GM19238 (cell line): ENCODE measurements around the gene NR2F6.

ENCODE experiments used
- DNase-seq: peaks from one replicate; pipeline ENCODE4 v3.0.0; 2011; ENCODE audit warnings: low spot score; ENCODE audit not compliant: insufficient read length

Gene NR2F6

GRCh38 chr19:17264641-17264979, 18.9 kb upstream of the NR2F6 start, which contains the start of gene USHBP1:
Gene USHBP1 (minus strand): TSS chr19:17264745. CDS start chr19:17264299, 446 bp downstream.
- no peak for DNase-seq

DNA sequence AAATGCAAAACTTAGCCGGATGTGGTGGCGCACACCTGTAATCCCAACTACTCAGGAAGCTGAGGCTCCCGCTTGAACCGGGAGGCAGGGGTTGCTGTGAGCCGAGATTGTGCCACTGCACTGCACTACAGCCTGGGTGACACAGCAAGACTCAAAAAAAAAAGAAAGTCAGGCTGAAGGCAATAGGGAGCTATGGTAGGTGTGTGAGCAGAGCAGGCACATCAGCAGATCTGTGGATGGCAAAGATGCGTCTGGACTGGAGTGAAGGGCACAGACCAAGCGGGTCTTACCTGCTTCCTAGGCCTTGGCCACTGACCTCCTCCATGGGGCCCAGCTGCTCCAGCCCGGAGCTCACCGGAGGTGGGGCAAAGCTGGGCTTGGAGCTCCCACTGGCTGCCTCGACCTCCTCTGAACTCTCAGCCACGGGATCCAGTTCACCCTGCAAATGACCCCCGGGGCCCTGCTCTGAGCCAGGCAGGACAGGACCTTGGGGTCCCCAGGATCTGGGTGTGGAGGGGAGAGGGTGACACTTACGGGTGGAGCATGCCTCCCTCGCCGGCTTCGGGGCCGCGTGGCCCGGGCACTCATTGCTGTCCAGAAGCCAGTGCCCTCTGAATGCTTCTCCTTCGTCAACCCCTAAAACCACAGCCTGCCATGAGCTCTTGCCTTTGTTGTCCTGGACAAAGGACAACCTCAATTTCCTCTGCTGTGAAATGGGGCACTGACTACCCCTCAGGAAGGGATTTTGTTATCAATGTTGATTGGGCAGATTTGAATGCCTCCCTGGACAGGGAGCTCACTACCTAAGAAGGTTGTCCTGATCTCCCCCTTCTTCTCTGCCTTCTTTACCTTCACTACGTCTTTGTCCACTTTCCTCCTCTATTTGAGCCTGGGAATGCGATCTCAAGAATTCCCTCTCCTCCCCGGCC, 18.3 kb upstream of the NR2F6 start:
- no peak for DNase-seq

- no peak for DNase-seq
Observed at GRCh38 chr19:17262557-17262956, 16.8 kb upstream of the NR2F6 start.

DNA sequence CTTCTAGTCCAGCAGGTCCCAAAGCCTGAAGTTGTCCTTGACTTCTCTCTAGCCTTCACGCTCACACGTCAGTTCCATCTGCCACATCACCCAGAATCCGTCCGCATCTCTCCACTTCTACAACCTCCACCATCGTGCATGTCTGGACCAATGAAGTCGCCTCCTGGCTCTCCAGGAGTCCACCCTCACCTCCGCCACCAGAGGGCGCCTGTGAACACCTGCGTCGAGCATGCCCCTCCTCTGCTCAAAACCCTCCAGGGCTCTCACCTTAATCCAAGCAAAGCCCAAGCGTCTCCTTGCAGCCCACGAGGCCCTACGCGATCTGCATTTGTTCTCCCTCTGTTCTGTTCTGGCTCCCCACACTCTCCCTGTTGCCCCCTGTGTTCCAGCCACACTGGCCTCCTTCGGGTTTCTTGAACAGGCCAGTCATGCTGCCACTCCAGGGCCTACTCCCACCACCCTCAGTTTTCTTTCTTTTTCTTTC, 15.2 kb upstream of the NR2F6 start:
- peak; percentile 94 for DNase-seq

GRCh38 chr19:17259934-17260333, 14.2 kb upstream of the NR2F6 start:
- no peak for DNase-seq

DNA sequence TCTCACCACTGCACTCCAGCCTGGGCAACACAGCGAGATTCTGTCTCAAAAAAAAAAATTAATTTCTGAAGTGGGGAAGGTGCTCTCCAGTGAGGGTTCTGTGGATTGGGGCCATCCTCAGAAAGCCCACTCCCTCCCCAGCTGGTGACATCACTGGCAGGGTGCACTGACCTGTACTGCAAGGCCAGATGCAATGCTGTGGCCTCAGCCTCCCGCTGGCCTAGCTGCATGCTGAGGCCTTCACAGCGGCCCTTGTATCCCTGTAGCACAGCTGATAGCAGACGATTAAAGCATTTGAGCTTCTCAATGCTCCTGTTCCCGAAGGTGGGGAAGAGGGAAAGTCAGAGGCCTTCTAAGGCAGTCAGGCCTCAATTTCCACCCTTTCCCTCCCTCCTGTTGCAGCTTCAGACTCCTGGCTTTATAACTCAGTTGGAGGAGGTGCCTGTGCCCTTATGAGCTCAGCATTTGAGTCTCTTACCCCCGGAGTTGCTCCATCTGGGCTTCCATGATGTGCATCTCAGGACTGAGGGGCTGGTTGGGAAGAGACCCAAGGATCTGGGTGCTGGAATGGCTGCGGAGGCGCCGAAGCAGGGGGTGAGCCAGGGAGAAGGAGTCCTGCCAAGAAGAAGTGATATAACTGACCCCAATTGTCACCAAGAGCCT, 13.5 kb upstream of the NR2F6 start:
- no peak for DNase-seq

- no peak for DNase-seq
Observed at GRCh38 chr19:17256130-17256529, 10.4 kb upstream of the NR2F6 start.

GRCh38 chr19:17255150-17255621, 9.5 kb upstream of the NR2F6 start:
- no peak for DNase-seq

DNA sequence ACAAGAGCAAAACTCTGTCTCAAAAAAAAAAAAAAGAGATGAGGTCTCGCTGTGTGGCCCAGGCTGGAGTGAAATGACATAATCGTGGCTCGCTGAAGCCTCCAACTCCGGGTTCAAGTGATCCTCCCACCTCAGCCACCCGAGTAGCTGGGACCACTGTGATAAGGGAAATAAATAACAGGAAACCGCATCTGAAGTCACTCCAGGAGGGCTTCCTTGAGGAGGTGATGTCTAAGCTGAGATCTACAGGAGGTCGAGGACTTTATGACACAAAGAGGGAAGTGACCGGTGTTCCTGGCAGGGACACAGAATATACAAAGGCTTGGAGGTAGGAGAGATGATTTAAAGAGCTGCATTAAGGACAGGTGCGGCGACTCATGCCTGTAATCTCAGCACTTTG, 8.9 kb upstream of the NR2F6 start:
- no peak for DNase-seq

GRCh38 chr19:17249887-17250548, 4.3 kb upstream of the NR2F6 start:
- no peak for DNase-seq

- no peak for DNase-seq
Observed at GRCh38 chr19:17248011-17248776, 2.5 kb upstream of the NR2F6 start.

GRCh38 chr19:17246681-17247425, 1.1 kb upstream of the NR2F6 start:
- no peak for DNase-seq

DNA sequence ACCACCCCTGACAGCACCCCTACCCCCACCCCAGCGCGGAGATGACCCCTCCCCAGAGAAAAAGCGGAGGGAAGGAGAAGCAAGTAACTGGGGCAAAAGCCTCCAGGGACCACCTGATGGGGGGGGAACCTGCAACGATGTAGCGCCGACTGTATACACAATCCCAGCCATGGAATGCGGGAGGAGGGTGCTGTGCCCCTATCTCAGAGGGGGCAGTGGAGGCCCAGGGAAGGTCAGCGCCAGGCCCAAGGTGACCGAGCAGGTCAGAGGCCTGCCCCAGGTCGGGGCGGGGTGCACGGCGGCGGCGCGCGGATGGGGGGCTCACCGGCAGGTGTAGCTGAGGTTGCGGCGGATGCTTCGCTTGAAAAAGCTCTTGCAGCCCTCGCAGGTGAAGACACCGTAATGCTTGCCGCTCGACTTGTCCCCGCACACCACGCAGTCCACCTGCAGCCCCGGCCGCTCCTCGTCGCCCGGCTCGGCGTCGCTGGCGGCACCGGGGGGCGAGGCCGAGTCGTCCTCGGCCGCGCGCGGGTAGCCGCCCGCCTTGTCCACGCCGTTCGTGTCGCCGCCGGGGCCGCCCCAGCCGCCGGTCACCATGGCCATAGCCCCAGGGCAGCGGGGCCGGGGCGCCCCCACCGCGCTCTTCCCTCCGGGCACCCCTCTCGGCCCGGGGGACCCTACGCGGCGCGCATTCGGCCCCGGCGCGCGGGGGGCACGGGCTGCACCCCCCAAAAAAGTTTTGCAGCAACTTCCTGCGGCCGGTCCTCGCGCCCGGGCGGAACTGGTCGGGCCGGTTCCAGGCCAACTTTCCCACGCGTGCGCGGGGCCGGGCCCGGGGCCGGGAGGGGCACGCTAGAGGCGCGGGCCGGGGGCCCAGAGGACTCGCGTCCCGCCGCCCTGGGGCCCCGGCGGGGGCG, 843 bp downstream of the NR2F6 start:
- no peak for DNase-seq

DNA sequence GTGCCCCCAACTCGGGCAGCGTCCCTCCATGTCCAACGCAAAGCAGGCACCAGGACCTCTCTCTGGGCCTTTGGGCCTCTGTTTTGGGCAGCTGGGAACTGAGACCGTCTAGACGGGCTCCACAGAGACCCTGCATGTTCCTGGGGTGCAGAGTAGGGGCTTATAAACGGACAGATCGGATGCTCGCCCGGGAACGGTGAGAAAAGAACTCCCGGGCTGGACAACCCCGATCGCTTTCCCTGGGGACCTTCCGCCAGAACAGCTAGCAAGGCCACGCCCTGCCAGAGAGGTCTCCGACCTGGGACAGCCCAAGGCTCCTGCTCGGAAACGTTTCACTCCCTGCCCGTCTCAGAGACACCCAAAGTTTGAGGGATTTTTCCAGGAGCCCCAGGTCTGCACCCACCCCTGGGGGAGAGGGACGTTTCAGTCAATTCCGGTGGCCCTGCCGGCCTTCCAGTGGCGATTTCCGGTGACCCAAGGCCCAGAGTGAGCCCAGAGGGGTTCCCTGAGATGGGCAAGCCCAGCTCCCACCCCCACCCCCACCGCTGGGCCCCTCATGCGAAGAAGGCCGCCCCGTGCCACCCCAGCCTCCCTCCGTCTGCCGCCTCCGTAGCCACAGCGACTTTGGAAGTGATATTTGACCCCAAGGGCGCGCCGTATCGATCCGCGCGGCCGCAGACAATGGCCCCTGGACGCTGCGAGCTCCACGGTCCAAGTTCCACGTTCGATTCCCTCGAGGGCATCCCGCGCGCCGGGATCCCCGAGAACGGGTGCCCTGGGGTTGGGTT, 1.7 kb downstream of the NR2F6 start:
- DNase-seq, result no peak

- no peak for DNase-seq
Observed at GRCh38 chr19:17243211-17243829, 2.4 kb downstream of the NR2F6 start.

DNA sequence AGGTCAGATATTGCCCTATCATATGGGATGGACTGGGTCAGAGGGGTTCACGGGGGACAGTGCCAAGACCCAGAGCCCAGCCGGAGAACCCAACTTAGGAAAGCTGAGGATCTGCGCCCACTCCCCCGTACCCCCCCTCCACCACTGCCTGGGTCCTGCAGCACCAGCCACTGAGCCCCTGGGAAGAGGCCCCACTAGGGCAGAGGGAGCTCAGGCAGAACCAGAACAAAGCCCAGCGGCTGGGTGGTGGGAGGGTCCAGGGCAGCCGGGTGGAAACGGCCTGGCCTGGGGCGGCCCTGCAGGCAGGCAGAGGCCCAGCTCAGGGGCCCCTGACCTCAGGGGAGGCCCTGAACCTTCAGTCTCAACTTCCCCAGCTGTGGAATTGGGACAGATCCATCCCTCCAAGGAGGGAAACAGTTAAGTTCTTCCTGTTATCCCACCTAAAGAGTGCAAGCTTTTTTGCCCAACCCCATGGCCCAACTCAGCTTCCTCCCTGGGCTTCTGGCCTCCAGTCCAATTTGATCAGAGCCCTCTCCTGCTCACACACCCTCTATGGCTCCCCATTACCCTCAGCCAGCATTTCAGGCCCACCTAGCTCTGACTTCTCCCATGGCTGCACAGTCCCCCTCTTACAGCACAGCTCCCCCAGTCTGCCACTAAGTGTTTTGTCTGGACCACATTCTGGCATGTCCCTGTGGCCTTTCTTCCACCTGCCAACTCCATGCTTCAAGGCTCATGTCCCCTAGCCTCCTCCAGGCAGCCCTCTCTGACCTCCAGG, 3.1 kb downstream of the NR2F6 start:
- no peak for DNase-seq

DNA sequence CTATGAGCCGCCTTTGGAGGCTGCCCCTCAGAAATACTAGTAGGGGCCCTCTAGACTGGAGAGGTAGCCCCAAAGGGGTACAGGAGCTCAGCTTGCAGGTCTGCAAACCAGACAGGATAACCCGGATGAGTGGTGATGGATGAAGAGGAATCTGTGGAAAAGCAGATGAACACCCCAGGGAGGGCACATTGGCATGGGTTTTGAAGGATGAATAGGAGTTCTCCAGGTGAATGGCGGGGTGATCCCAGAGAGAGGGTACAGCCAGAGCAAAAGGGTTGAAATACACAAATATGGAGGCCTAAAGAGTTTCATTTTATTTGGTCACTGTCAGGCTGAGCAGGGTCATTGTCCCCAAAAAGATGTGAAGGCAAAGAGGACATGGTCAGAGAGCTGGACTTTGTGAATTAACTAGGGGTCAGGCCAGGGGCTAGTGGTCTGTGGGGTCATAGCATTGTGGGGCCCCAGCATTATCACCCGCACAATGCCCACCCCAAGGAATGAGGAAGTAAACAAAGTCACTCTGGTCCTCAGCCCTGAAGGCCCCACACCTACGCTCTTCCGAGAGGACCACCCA, 4.8 kb downstream of the NR2F6 start:
- DNase-seq, result no peak
